Measurements from ENCODE around the gene MDFIC2. TPM values are rescaled to one million over a fixed set of nuclear protein-coding genes. Genes with fewer than 3 reads are reported as not detected.
"Not testable (repeated sequence)": the region's sequence is repeated elsewhere in the genome, so short reads cannot be mapped to it uniquely, and the experiment has no call there.

The MDFIC2 gene
- total RNA-seq, 8 experiments from 2014 or later: not detected

DNA sequence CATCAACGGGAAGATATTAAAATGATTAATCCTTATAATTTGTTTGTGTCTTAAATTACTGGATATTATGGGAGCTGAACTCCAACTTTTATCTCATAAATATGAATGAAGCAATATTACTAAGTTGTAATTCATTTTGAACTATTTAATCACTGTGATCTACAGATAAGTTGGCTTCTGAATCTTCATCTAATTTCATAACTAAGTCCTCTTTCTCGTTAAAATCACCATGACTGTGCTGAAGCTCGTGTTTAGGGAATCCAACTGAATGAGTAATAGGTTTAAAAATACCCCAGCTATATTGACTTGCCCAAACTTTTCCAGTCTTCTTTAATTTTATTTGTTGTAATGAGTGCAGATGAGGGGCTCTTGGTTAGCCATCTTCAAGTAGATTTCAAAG, 14.1 kb downstream of the MDFIC2 start:
- in situ Hi-C loops (cut with MboI; ENCODE audit: low pct_unique_long_range_greater_than_20kb in 2 of 9, low sequenced_read_pairs in 9 of 9, unreplicated experiment in 9 of 9): no loop called here
- Histone ChIP-seq H3K27ac (no peak overlapping the region), H3K4me3 (no peak overlapping the region), H3K4me1 (replicated peaks in 1 of 2) (no peaks in the 10 kb centered on the region)
- 10 to 100% (median 86%) methylated on average over 1 to 3 of the region's 3 CpGs; no CpG with 5 or more reads in 1 of the 10 experiments for whole genome bisulfite sequencing, 10 experiments
- ATAC-seq (replicated peaks in 6 of 8): no peak

DNA sequence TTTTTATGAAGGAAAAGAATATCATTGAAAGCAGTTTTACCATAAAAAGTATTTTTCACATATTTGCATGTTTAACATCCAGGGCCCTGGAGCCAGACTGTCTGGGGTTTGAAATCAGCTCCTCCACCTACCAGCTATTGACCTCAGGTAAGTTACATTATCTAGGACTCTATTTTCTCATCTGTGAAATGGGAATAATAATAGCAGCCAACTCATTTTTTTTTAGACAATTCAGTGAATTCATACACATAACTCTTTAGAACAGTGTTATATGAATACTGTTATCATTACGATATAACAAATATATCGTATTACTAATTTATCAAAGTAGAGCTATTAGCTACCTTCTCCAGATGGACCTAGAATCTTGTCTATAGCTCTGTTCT, 21.3 kb downstream of the MDFIC2 start:
- ATAC-seq (replicated peaks in 6 of 8): no peak
- WGBS, 10 experiments: 63 to 100% (median 100%) methylated on average over 2 of the region's 2 CpGs; no CpG with 5 or more reads in 1 of the 10 experiments
- Histone ChIP-seq H3K4me3 (no peak overlapping the region), H3K4me1 (replicated peaks in 1 of 2) (no peaks in the 10 kb centered on the region), H3K27ac (no peak overlapping the region)
- in situ Hi-C loops (cut with MboI; ENCODE audit: low pct_unique_long_range_greater_than_20kb in 2 of 9, low sequenced_read_pairs in 9 of 9, unreplicated experiment in 9 of 9): no loop called here

DNA sequence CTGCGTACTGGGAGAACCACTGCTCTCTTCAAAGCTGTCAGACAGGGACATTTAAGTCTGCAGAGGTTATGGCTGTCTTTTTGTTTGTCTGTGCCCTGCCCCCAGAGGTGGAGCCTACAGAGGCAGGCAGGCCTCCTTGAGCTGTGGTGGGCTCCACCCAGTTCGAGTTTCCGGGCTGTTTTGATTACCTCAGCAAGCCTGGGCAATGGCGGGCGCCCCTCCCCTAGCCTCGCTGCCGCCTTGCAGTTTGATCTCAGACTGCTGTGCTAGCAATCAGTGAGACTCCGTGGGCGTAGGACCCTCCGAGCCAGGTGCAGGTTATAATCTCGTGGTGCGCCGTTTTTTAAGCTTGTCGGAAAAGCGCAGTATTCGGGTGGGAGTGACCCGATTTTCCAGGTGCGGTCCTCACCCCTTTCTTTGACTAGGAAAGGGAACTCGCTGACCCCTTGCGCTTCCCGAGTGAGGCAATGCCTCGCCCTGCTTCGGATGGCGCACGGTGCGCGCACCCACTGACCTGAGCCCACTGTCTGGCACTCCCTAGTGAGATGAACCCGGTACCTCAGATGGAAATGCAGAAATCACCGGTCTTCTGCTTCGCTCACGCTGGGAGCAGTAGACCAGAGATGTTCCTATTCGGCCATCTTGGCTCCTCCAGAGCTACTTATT, 21.9 kb downstream of the MDFIC2 start:
- H3K4me1 ChIP-seq (replicated peaks in 1 of 2); H3K27ac ChIP-seq; ATAC-seq (replicated peaks in 6 of 8); in situ Hi-C loops (cut with MboI; ENCODE audit: low pct_unique_long_range_greater_than_20kb in 2 of 9, low sequenced_read_pairs in 9 of 9, unreplicated experiment in 9 of 9); H3K4me3 ChIP-seq: not testable (repeated sequence)
- 40 to 100% (median 90%) methylated on average over 1 to 7 of the region's 32 CpGs; no CpG with 5 or more reads in 1 of the 10 experiments for WGBS, 10 experiments

DNA sequence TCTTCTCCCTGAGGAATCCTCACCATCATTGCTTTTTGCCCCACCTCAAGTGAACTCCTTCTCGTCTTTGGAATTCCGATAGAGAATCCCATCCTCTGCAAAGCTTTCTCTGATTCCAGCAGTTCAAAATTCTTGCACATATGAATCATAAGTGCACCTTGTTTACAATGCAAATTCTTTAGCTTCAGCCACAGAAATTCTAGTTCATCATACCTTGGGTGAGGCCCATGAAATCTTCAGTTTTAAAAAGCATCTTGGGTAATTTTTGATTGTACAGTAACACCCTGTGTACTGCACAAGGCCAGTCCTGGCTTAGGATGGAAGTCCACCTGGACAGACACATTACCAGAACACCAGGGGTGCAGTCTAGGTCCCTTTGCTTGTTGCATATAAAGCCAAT, 30.8 kb downstream of the MDFIC2 start:
- in situ Hi-C loops (cut with MboI; ENCODE audit: low pct_unique_long_range_greater_than_20kb in 2 of 9, low sequenced_read_pairs in 9 of 9, unreplicated experiment in 9 of 9): no loop called here
- 10 to 100% (median 80%) methylated on average over 1 to 2 of the region's 2 CpGs; no CpG with 5 or more reads in 1 of the 10 experiments for WGBS, 10 experiments

DNA sequence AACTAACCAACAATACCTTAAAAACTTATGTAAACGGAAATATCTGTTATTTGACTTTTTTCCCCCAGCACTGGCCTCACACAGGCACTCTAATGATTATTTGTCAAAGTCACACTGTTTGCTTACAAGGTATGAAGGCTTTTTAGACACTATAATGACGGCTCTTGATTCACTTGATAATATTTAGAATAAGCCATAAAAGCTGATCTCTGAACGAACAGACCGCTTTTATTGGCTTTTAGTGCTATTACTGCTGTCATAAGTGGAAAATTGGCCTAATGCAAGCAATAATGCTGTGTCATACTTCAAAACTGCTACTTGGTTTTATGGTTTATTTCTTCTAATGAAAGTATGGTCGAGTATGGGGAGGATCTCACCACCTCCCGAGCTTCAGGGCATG, 35.1 kb downstream of the MDFIC2 start:
- in situ Hi-C loops (cut with MboI; ENCODE audit: low pct_unique_long_range_greater_than_20kb in 2 of 9, low sequenced_read_pairs in 9 of 9, unreplicated experiment in 9 of 9): no loop called here
- no peak overlapping the region for H3K4me3 ChIP-seq
- H3K4me1 ChIP-seq (replicated peaks in 1 of 2): no peaks in the 10 kb centered on the region
- peak in 3 of 8 experiments; percentile 28 to 50 (median 43) for ATAC-seq (replicated peaks in 6 of 8)
- WGBS, 10 experiments: 31 to 96% (median 63%) methylated on average over 1 to 6 of the region's 6 CpGs; no CpG with 5 or more reads in 2 of the 10 experiments
- no peak overlapping the region for H3K27ac ChIP-seq

More for the DNA sequence above, 30.8 kb downstream of the MDFIC2 start:
- H3K4me3 ChIP-seq: no peak overlapping the region
- ATAC-seq (replicated peaks in 6 of 8): peak in 3 of 8 experiments; percentile 86 to 93 (median 91)
- no peaks in the 10 kb centered on the region for H3K4me1 ChIP-seq (replicated peaks in 1 of 2)
- no peak overlapping the region for H3K27ac ChIP-seq

DNA sequence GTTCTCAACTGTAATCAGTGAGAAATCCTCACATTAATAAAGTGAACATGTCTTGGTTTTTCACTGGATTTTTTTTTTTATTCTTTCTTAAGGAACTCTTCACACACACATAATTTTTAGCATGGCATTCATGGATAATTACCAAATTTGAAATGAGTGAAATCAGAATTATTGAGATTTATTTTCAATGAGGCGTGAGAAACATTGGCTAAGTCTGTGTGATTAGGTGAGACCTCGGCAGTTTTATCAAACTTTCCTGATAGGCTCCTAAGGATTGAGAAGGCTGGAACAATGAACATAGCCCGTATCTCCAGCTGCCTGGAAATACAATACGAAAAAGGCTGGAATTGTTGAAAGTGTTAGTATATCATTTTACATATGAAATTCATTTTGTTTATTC, 35.5 kb downstream of the MDFIC2 start:
- Histone ChIP-seq H3K4me3 (no peak overlapping the region), H3K27ac (no peak overlapping the region), H3K4me1 (replicated peaks in 1 of 2) (no peaks in the 10 kb centered on the region)
- in situ Hi-C loops (cut with MboI; ENCODE audit: low pct_unique_long_range_greater_than_20kb in 2 of 9, low sequenced_read_pairs in 9 of 9, unreplicated experiment in 9 of 9): no loop called here
- WGBS, 10 experiments: 36 to 100% (median 64%) methylated on average over 1 to 4 of the region's 4 CpGs
- no peak for ATAC-seq (replicated peaks in 6 of 8)

DNA sequence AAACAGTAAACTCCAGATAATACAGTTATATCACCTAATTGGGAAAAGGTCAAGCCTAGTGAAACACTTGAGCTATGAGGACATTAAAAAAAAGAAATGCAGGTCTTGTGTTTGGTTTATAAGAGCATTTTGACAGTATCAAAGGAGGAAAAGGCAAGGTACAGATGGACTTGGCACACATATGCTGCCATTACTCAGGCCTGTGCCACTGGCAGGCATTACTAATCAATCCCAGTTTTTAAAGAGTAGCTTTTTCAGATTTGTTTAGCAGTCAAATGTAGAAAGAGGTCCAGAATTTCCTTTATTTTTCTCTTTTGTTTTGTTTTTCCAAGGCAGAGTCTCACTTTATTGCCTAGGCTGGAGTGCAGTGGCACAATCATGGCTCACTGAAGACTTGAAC, 38.9 kb downstream of the MDFIC2 start:
- no peak overlapping the region for H3K27ac ChIP-seq
- H3K4me1 ChIP-seq (replicated peaks in 1 of 2): no peaks in the 10 kb centered on the region
- H3K4me3 ChIP-seq: no peak overlapping the region
- in situ Hi-C loops (cut with MboI; ENCODE audit: low pct_unique_long_range_greater_than_20kb in 2 of 9, low sequenced_read_pairs in 9 of 9, unreplicated experiment in 9 of 9): no loop called here
- no peak for ATAC-seq (replicated peaks in 6 of 8)

DNA sequence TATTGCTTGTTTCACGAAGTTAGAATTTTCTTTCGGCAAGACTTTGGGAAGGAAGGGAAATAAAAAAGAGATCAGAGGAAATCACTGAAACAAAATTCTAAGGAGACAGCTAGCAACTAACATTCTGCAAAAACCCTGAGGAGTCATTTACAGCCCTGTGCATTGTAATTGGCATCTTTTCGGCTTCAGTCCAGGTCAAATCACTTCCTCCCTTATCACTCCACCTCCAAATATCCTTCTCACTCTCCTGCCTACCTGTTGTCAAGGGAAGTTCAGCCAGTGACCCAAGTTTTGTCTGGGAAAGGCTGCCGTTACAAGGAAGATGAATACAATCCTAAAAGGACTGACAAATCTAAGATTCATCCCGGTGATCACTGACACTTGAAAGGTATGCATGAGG, 39.6 kb downstream of the MDFIC2 start:
- Histone ChIP-seq H3K27ac (no peak overlapping the region), H3K4me1 (replicated peaks in 1 of 2) (no peaks in the 10 kb centered on the region), H3K4me3 (no peak overlapping the region)
- in situ Hi-C loops (cut with MboI; ENCODE audit: low pct_unique_long_range_greater_than_20kb in 2 of 9, low sequenced_read_pairs in 9 of 9, unreplicated experiment in 9 of 9): no loop called here
- 10 to 97% (median 80%) methylated on average over 1 to 5 of the region's 5 CpGs; no CpG with 5 or more reads in 1 of the 10 experiments for WGBS, 10 experiments
- no peak for ATAC-seq (replicated peaks in 6 of 8)

DNA sequence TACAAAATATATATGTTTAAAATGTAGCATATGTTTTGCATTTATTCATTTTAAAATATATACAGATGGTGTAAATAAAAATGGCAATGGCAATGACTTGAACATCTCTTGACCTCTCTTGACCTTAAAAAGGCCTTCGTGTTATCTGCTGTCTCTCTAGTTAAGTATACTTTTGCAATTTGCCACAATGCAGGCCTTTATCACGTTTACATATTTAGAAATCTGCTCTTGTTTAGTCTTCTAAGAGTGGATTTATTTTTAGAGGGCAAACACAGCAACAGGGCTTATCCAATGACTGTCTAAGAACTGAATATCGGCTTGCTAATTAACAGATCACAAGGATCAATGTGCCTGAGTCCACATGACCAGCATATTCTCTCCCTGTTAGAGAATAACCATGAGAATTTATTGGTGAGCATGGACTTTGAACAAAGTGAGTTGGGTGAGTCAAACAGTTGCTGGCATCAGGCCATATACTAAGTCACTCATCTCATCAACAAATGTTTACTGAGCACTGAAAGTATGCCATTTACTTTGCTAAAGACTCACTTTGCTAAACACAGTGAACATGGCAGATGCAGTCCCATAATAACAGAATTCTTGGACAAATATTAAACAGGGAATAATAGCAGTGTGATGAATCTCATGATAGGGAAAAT, 48.2 kb downstream of the MDFIC2 start:
- Histone ChIP-seq H3K27ac (no peak overlapping the region), H3K4me3 (no peak overlapping the region), H3K4me1 (replicated peaks in 1 of 2) (no peaks in the 10 kb centered on the region)
- 17 to 77% (median 57%) methylated on average over 1 to 3 of the region's 3 CpGs for WGBS, 10 experiments
- ATAC-seq (replicated peaks in 6 of 8): peak in 4 of 8 experiments; percentile 41 to 94 (median 62)
- in situ Hi-C loops (cut with MboI; ENCODE audit: low pct_unique_long_range_greater_than_20kb in 2 of 9, low sequenced_read_pairs in 9 of 9, unreplicated experiment in 9 of 9): no loop called here

DNA sequence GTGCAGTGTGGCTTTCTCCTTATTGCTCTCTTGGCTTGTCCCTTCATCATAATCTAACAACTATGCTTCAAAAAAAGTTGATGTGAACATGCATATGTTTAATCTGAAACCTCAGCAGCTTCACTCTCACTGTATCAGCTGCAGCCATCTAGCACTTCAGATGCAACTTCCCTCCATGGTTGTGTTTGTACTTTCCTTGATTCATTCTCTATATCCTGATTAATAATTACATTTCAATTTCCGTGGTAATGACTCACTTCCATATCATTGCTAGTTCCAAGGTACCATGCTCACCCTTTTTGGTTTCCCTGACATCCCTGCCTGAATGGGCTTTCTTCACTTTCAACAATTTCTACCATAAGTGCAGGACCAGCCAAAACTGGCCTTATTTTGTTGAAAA, 51.2 kb downstream of the MDFIC2 start:
- Histone ChIP-seq H3K4me1 (replicated peaks in 1 of 2) (no peaks in the 10 kb centered on the region), H3K4me3 (no peak overlapping the region), H3K27ac (no peak overlapping the region)
- no peak for ATAC-seq (replicated peaks in 6 of 8)
- 0 to 80% (median 39%) methylated on average over 1 of the region's 1 CpG; no CpG with 5 or more reads in 2 of the 10 experiments for WGBS, 10 experiments
- in situ Hi-C loops (cut with MboI; ENCODE audit: low pct_unique_long_range_greater_than_20kb in 2 of 9, low sequenced_read_pairs in 9 of 9, unreplicated experiment in 9 of 9): no loop called here

DNA sequence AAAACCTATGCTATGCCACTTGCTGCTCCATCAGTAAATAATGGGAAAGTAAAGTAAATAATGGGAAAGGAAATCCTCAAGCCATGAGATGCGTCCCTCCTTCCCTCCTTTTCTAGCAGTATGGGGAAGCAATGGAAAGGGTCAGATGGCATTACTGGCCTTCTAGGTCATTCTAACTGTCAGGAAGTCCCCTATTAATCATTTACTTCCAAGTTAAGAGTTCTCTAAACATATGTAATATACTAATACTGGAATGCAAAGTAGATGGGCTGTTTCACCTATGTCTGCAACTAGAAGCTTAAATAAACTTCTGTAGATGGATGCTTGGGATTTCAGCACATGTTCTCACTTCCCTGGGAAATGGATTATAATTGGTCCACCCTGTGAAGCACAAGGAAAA, 55.9 kb downstream of the MDFIC2 start:
- WGBS, 10 experiments: 20 to 100% (median 100%) methylated on average over 1 of the region's 1 CpG; no CpG with 5 or more reads in 4 of the 10 experiments
- Histone ChIP-seq H3K4me3 (no peak overlapping the region), H3K27ac (no peak overlapping the region), H3K4me1 (replicated peaks in 1 of 2) (no peaks in the 10 kb centered on the region)
- in situ Hi-C loops (cut with MboI; ENCODE audit: low pct_unique_long_range_greater_than_20kb in 2 of 9, low sequenced_read_pairs in 9 of 9, unreplicated experiment in 9 of 9): no loop called here
- no peak for ATAC-seq (replicated peaks in 6 of 8)

DNA sequence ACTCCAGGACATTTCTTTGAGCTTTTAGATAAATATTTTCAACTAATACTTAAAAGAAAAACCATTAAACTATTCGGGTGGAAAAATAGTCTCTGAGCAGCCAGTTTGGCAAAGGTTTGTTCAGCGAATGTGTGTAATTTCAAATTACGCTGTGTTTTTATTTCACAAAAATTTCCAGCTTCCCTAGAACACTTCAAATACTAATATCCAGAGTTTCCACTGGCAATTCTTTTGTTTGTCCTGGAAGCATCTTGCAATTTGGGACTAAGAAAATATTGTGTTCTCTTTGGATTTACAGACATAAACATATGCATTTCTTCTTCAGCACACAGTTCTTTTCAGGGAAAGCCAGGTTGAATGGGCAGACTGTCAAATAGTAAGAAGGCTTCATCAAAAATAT, 61.9 kb downstream of the MDFIC2 start:
- no peaks in the 10 kb centered on the region for H3K4me1 ChIP-seq (replicated peaks in 1 of 2)
- no peak for ATAC-seq (replicated peaks in 6 of 8)
- WGBS, 10 experiments: 7 to 96% (median 72%) methylated on average over 2 to 3 of the region's 3 CpGs; no CpG with 5 or more reads in 2 of the 10 experiments
- in situ Hi-C loops (cut with MboI; ENCODE audit: low pct_unique_long_range_greater_than_20kb in 2 of 9, low sequenced_read_pairs in 9 of 9, unreplicated experiment in 9 of 9): no loop called here
- no peak overlapping the region for H3K27ac ChIP-seq
- H3K4me3 ChIP-seq: no peak overlapping the region

DNA sequence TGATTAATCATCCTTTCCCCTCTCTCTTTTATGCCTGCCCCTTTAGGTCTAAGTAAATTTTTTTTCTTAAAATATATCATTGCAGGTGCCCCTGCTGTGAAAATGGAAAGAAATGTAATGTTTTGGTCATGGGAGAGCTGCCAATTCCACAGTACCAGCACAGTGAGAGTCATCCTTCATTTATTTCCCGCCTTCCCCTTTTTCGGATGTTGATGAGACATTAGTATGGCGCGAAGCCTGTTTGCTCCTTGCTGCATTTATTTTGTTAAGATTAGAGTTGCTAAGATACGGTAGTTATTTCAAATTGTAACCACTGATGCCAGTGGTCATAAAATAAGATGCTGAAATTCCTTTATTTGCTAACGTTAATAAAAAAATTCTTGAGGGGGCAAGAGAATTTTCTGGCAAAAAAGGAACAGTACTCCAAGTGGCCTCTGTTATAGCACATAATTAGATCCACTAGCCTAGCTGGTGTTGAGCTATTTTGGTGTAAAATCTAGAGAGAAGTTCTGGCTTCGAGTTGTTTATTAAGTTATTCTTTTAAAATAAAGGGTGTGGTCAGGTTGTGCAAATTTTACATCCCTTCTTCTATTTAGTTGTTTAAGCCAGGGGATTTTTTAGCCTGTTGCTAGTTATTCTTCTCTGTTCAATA, 62.8 kb downstream of the MDFIC2 start:
- Histone ChIP-seq H3K27ac (no peak overlapping the region), H3K4me1 (replicated peaks in 1 of 2) (peaks cover 0 to 7% of the 10 kb centered on the region in 2 donors), H3K4me3 (no peak overlapping the region)
- ATAC-seq (replicated peaks in 6 of 8): no peak
- in situ Hi-C loops (cut with MboI; ENCODE audit: low pct_unique_long_range_greater_than_20kb in 2 of 9, low sequenced_read_pairs in 9 of 9, unreplicated experiment in 9 of 9): no loop called here
- WGBS, 10 experiments: 5 to 96% (median 84%) methylated on average over 5 to 7 of the region's 7 CpGs

Data from motor neuron (in vitro differentiated cells).